NB4 (cell line): ENCODE measurements around the gene NAA10.

Experiments
- CTCF ChIP-seq: IDR thresholded peaks from one replicate; pipeline ENCODE4 v1.5.1; 2012; ENCODE audit warnings: low read depth, low read length
- POLR2A ChIP-seq: IDR thresholded peaks from 2 replicates; pipeline ENCODE4 v1.6.1; 2011; ENCODE audit warnings: mild to moderate bottlenecking; ENCODE audit not compliant: insufficient read length; ENCODE audit errors: extremely low read depth
- TF ChIP-seq, protein P1 (sequence below): IDR thresholded peaks from 2 replicates; pipeline ENCODE4 v1.6.1; 2011; ENCODE audit warnings: low read depth, low read length

DNA sequence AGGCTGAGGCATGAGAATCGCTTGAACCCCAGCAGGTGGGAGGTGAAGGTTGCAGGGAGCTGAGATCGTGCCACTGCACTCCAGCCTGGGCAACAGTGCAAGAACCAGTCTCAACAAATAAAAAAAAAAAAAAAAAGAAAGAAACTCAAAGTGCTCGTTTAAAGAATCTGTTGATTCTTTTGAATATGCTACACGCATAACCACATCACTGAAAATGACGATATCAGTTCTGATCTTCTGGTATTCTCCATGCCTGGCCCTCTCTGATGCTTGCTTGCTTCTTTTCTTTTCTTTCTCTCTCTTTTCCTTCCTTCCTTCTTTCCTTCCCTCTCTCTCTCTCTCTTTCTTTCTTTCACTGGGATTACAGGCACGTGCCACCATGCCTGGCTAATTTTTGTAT, 23.0 kb downstream of the NAA10 start:
- no peak for TF ChIP-seq CTCF
- no peak for TF ChIP-seq POLR2A
- TF ChIP-seq, protein P1, sequence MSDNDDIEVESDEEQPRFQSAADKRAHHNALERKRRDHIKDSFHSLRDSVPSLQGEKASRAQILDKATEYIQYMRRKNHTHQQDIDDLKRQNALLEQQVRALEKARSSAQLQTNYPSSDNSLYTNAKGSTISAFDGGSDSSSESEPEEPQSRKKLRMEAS: no peak
